ENCODE data around the gene UGT1A6.

The UGT1A6 gene

GRCh38 chr2:233766416-233766815, 73.7 kb downstream of the UGT1A6 start:
- no peak for DNase-seq (ENCODE audit: low read depth in 2 of 2)

DNA sequence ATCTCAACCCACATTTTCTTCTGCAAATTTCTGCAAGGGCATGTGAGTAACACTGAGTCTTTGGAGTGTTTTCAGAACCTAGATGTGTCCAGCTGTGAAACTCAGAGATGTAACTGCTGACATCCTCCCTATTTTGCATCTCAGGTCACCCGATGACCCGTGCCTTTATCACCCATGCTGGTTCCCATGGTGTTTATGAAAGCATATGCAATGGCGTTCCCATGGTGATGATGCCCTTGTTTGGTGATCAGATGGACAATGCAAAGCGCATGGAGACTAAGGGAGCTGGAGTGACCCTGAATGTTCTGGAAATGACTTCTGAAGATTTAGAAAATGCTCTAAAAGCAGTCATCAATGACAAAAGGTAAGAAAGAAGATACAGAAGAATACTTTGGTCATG, 75.4 kb downstream of the UGT1A6 start:
- no peak for DNase-seq (ENCODE audit: low read depth in 2 of 2)

- no peak for DNase-seq (ENCODE audit: low read depth in 2 of 2)
Observed at GRCh38 chr2:233769260-233769659, 76.6 kb downstream of the UGT1A6 start.

DNA sequence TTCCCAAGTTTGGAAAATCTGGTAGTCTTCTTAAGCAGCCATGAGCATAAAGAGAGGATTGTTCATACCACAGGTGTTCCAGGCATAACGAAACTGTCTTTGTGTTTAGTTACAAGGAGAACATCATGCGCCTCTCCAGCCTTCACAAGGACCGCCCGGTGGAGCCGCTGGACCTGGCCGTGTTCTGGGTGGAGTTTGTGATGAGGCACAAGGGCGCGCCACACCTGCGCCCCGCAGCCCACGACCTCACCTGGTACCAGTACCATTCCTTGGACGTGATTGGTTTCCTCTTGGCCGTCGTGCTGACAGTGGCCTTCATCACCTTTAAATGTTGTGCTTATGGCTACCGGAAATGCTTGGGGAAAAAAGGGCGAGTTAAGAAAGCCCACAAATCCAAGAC, 79.5 kb downstream of the UGT1A6 start:
- DNase-seq (ENCODE audit: low read depth in 2 of 2), result no peak

GRCh38 chr2:233772583-233772982, 79.9 kb downstream of the UGT1A6 start:
- DNase-seq (ENCODE audit: low read depth in 2 of 2), result no peak

GRCh38 chr2:233773854-233774253, 81.2 kb downstream of the UGT1A6 start:
- DNase-seq (ENCODE audit: low read depth in 2 of 2), result no peak

DNA sequence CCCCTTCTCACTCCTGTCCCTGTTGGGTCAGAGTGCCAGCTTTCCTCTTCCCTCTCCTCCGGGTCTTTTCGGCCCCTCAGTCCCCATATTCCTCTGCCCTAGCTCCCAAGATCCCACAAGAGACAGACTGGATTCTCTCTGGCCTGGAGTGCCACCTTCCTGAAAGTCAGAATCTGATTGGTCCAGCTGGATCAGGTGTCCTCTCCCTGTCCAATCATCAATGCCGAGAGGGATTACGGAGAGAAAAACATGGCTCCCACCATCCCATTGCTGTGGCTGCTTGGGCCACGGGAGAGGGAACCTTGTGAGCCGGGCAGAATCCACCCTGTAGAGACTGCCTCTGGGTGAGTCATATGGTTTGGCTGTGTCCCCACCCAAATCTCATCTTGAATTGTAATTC, 82.7 kb downstream of the UGT1A6 start:
- no peak for DNase-seq (ENCODE audit: low read depth in 2 of 2)

- DNase-seq (ENCODE audit: low read depth in 2 of 2), result no peak
Observed at GRCh38 chr2:233778030-233778429, 85.3 kb downstream of the UGT1A6 start, which contains the start of gene MROH2A. TSS of gene MROH2A (plus strand) at chr2:233778330. CDS start at chr2:233779359, 1,029 bp downstream.

DNA sequence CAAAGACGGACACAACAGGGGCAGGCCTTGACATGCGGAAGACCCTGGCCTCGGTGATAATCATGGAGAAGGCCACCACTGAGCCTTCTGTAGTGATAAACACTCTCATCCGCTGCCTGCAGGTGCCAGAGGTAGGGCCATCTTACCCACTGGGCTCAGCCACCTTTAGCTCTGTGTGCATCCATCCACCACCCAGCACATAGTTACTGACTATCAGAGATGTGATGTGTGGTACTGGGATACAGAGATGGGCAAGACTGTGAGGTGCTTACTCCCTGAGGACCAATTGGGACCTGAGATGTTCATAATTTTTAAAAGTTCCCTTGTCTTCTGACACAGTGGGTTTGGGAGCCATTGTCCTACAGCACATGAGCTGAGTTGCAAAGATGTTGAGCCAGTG, 87.0 kb downstream of the UGT1A6 start:
- no peak for DNase-seq (ENCODE audit: low read depth in 2 of 2)

DNA sequence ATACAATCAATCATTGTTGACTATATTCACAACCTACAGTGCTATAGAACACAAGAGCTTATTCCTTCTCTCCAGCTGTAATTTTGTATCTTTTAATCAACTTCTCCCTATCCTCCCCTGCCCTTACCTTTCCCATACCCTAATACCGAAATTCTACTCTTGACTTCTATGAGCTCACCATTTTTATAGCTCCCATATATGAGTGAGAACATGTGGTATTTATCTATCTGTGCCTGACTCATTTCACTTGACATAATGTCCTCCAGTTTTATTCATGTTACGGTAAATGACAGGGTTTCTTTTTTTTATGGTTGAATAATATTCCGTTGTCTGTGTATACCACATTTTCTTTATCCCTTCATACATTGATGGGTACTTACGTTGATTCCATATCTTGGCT, 88.1 kb downstream of the UGT1A6 start:
- DNase-seq (ENCODE audit: low read depth in 2 of 2), result no peak

DNA sequence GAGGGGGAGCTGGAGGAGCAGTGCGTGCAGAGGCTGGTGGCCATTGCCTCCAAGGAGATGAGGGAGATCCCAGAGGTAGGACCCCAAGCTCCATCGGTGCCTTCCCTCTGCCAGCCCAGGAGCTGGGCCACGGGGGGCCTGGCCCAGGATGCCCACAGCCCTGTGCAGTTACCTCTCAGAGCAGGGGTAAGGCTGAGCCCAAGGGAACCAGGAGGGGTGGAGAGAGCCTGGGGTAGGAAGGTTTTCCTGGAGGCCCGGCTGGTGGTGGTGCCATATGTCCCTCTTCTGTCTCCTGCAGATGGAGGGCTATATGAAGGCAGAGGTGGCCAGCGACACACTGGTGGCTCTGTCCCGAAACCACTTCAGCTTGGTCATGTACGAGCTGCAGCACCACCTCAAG, 96.9 kb downstream of the UGT1A6 start:
- no peak for DNase-seq (ENCODE audit: low read depth in 2 of 2)

DNA sequence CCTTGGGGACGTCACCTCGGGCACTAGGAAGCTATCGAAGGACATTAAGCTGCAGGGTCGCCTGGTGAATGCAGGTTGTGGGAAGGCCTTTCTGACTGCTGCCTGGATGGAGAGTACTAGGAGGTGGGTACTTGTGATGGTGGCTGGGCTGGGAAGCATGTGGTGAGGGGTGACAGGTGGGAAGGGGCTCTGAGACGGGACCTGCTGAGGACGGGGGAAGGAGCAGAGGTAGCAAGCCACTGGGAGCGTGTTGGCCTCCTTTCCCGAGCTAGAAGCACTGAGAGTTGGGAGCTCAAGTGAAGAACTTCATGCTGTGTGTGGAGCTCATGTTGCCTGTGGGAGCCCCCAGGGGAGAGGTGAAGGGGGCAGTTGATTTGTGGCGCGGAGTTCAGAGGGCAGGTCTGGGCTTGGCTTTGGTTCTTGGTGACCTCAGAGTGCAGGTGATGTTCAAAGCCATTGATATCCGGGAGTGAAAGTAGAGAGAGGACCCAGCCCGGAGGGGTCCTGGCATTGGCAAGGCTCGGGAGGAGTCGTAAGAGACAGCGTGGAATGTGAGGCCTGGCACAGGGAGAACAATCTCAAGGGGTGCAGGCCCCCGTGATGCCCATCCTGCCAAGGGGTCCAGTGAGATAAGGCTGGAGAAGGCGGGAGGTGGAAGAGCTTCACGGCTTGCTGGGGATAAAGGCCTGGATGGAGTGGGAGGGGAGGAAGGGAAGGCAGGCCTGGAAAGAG, 98.6 kb downstream of the UGT1A6 start:
- DNase-seq (ENCODE audit: low read depth in 2 of 2), result no peak

- DNase-seq (ENCODE audit: low read depth in 2 of 2), result no peak
Observed at GRCh38 chr2:233791883-233792329, 99.2 kb downstream of the UGT1A6 start.

GRCh38 chr2:233792720-233793119, 100.0 kb downstream of the UGT1A6 start:
- no peak for DNase-seq (ENCODE audit: low read depth in 2 of 2)

DNA sequence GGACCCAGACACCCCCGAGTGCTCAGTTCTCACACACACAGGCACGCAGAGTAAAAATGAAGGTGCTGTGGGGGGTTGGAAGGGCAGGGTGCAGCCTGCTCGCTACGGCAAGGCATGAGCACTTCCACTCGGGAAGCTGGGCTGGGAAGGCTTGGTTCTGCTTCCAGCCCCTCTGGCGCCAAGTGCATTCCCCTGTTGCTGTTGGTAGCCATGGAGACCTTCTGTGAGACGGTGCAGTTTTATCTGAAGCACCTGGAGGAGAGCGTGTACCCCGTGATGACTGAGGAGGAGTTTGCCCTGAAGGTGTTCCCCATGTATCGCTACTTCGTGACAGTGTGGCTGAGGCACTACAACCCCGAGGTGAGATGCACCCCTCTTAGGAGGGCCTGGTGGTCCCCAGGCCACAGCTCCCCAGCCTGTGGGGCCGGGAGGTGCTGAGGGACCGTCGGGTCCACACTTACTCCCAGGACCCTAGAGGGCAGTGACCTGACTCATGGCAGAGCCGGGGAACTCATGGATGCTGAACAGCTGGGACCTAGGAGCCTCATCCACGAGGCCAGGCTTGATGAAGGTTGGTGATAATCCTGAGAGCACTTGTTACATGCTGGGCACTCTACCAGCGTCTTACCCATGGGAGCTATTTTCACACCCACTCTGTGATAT, 100.9 kb downstream of the UGT1A6 start:
- DNase-seq (ENCODE audit: low read depth in 2 of 2), result no peak

DNA sequence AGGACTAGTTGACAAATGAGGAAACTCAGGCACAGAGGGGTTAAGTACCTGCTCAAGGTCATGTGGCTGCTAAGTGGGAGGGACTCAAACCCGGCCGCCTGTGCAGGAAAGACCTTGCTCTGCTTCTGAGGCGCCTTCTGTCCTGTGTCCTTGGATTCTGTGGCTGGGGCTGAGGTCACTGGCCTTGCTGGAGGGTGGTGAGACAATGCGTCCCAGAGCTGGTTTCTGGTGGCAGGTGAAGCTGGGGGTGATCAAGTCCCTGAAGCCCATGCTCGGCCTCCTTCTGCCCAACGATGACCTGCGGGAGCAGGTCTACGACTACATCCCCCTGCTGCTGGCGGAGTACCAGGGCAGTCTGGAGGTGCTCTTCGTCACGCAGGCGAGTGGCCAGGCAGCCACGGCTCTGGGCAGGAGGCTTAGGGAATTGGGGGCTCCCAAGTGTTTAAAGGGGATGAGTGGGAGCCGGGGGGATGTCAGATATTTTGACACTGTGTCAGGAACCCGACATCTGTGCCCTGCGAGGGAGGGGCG, 101.5 kb downstream of the UGT1A6 start:
- no peak for DNase-seq (ENCODE audit: low read depth in 2 of 2)

DNA sequence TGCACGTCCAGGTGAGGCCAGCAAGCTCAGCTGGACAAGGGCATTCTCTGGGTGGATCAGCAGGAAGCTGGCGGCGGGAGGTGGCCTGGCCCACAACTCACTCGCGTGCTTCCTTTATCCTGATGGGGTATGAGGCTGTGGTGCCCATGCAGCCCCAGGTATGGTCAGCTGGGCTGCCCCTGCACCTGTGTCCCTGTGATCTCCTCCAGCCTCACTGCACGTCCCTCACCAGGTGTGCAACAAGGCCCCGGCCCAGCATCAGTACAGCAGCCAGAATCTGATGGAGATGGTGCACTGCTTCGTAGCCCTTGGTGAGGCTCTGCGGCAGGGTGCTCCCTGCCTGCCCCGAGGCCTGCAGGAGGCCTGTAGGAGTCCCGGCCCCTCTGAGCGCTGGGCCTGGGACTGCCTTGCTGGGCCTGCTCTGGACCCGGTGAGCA, 103.1 kb downstream of the UGT1A6 start:
- DNase-seq (ENCODE audit: low read depth in 2 of 2), result no peak

DNA sequence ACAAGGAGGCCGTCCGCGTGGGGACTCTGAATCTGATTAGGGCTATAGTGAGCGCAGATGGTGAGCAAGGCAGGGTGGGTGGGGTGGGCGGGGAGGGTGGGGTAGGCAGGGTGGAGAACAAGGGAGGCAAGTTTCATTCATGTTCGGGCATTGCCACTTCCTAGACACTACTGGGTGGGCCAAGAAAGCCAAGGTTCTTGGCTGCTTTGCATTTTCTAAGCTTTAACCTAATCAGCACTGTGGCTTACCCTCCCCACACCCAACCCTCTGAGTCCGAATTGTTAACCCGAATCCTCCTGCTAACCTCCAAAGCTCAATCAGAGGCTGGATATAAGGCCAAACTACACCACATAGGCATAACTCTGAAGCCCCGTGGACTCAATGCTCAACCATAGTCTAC, 103.6 kb downstream of the UGT1A6 start:
- DNase-seq (ENCODE audit: low read depth in 2 of 2), result no peak

- no peak for DNase-seq (ENCODE audit: low read depth in 2 of 2)
Observed at GRCh38 chr2:233798335-233799086, 105.8 kb downstream of the UGT1A6 start.

- no peak for DNase-seq (ENCODE audit: low read depth in 2 of 2)
Observed at GRCh38 chr2:233799087-233799665, 106.5 kb downstream of the UGT1A6 start.

- DNase-seq (ENCODE audit: low read depth in 2 of 2), result no peak
Observed at GRCh38 chr2:233799716-233800115, 107.0 kb downstream of the UGT1A6 start.

DNA sequence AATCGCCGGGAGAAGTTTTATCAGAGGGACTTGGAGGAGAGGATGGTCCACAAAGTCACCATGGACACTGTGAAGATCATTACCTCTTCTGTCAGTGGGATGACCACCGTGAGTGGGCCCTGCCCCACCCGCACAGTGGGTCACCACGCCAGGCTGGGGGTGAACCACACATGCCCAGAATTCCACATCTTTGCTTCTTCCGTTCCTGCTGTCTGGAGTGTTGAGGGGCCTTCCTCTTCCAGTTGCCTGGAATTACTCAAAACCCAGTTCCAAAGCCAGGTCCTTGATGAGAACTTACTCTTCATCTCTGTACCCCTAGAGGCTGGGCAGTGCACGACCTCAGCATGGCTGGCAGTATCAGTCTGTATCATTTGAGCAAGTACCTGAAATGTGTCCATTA, 107.5 kb downstream of the UGT1A6 start:
- DNase-seq (ENCODE audit: low read depth in 2 of 2), result no peak
